Endothelial cell of umbilical vein (primary cell): ENCODE results near the gene NANS. TPM values are rescaled to one million over a fixed set of nuclear protein-coding genes. Genes with fewer than 3 reads are reported as not detected.

Source experiments
- BruUV-seq: library from RNA; stranded (reverse); fragments of 400-500 nt; replicated peaks from 2 replicates; lab custom pipeline; 2021; lab: Mats Ljungman, UMichigan
- CTCF ChIA-PET: fragments of 300-600, 350-600 bp; sonication (Branson Sonifier 250); formaldehyde crosslinking; loops from one replicate; lab custom pipeline; 2021; ENCODE audit warnings: antibody characterized with exemption, inconsistent platforms; lab: Charles Lee
- POLR2A ChIA-PET: fragments of 300-600, 350-600 bp; sonication (Branson Sonifier 250); formaldehyde crosslinking; loops from one replicate; lab custom pipeline; 2021; ENCODE audit warnings: antibody characterized with exemption, inconsistent platforms; lab: Charles Lee
- DNase-seq: peaks from one replicate; pipeline ENCODE4 v3.0.0-alpha.2; 2011; ENCODE audit warnings: low read depth, low spot score
- FAIRE-seq: peaks from 2 replicates; lab custom pipeline; 2011; peaks lifted over from hg19 to GRCh38; lab: Jason Lieb, UNC
- H2AFZ ChIP-seq: 2 replicates; pipeline ENCODE4 v1.6.0; 2012; ENCODE audit warnings: low read depth, low read length, control low read depth, inconsistent platforms
- H3K27ac ChIP-seq: 2 replicates; pipeline ENCODE4 v1.5.1; 2011; ENCODE audit warnings: low read depth, mild to moderate bottlenecking, control low read depth, low read length, moderate library complexity; ENCODE audit not compliant: insufficient read depth
- H3K27me3 ChIP-seq, 2 experiments: 2 replicates each; pipeline versions ENCODE4 v1.6.0 to v1.6.1; 2011; ENCODE audit warnings: low read length in 2 of 2, mixed read lengths in 1 of 2; ENCODE audit not compliant: control insufficient read depth in 2 of 2, insufficient read depth in 2 of 2
- H3K36me3 ChIP-seq, 2 experiments: 2 replicates in 1 of 2; 3 replicates in 1 of 2; pipeline ENCODE4 v1.5.1; 2011; ENCODE audit warnings: low read length in 2 of 2, mild to moderate bottlenecking in 1 of 2, moderate library complexity in 1 of 2; ENCODE audit not compliant: control insufficient read depth in 2 of 2, insufficient read depth in 2 of 2; ENCODE audit errors: extremely low read depth in 1 of 2
- H3K4me1 ChIP-seq: 3 replicates; pipeline ENCODE4 v1.5.1; 2011; ENCODE audit warnings: mild to moderate bottlenecking, low read length; ENCODE audit not compliant: control insufficient read depth, insufficient read depth; ENCODE audit errors: extremely low read depth
- H3K4me2 ChIP-seq: 2 replicates; pipeline ENCODE4 v1.6.1; 2011; ENCODE audit warnings: low read length, control low read depth, mixed read lengths; ENCODE audit not compliant: insufficient read depth
- H3K4me3 ChIP-seq, 3 experiments: fragments of 200-600 bp in 1 of 3; sonication (generic), shearing (Covaris generic) in 1 of 3; replicated peaks in 1 of 3; 2 replicates each; pipeline ENCODE4 v1.5.1; 2011 to 2016; ENCODE audit warnings: control low read depth in 3 of 3, low read length in 3 of 3, mild to moderate bottlenecking in 2 of 3, inconsistent platforms in 1 of 3, low read depth in 1 of 3, moderate library complexity in 1 of 3; ENCODE audit not compliant: insufficient read depth in 1 of 3
- H3K79me2 ChIP-seq: 2 replicates; pipeline ENCODE4 v1.6.0; 2012; ENCODE audit warnings: low read length, inconsistent platforms; ENCODE audit not compliant: control insufficient read depth, insufficient read depth
- H3K9ac ChIP-seq: replicated peaks from 2 replicates; pipeline ENCODE3; 2011; ENCODE audit warnings: low read length, control low read depth; ENCODE audit not compliant: insufficient read depth; ENCODE audit errors: extremely low read depth
- H3K9me1 ChIP-seq: replicated peaks from 3 replicates; pipeline ENCODE4 v1.6.0; 2011; ENCODE audit warnings: mild to moderate bottlenecking, low read length; ENCODE audit not compliant: control insufficient read depth, insufficient read depth; ENCODE audit errors: extremely low read depth
- H3K9me3 ChIP-seq: replicated peaks from 2 replicates; pipeline ENCODE4 v1.5.1; 2012; ENCODE audit warnings: low read length, inconsistent platforms; ENCODE audit not compliant: control insufficient read depth, insufficient read depth
- H4K20me1 ChIP-seq: replicated peaks from 2 replicates; pipeline ENCODE3; 2011; ENCODE audit warnings: mild to moderate bottlenecking, low read length; ENCODE audit not compliant: control insufficient read depth, insufficient read depth; ENCODE audit errors: extremely low read depth
- EZH2 ChIP-seq: IDR thresholded peaks from 2 replicates; pipeline ENCODE4 v1.6.1; 2012; ENCODE audit warnings: borderline replicate concordance, low read depth, mild to moderate bottlenecking, moderate library complexity, low read length, inconsistent platforms; ENCODE audit not compliant: severe bottlenecking
- FOS ChIP-seq: IDR thresholded peaks from 2 replicates; pipeline ENCODE4 v1.6.1; 2011; ENCODE audit warnings: mild to moderate bottlenecking, low read length, moderate library complexity, borderline replicate concordance; ENCODE audit not compliant: insufficient read depth
- GATA2 ChIP-seq: IDR thresholded peaks from 2 replicates; pipeline ENCODE4 v1.7.0; 2011; ENCODE audit warnings: low read depth, mild to moderate bottlenecking, moderate library complexity, mixed read lengths, low read length; ENCODE audit not compliant: insufficient read length, insufficient read depth
- JUN ChIP-seq: IDR thresholded peaks from 2 replicates; pipeline ENCODE4 v1.6.1; 2011; ENCODE audit warnings: borderline replicate concordance, low read depth; ENCODE audit not compliant: insufficient read length, insufficient read depth
- MYC ChIP-seq: IDR thresholded peaks from one replicate; pipeline ENCODE4 v1.6.1; 2011; ENCODE audit warnings: mild to moderate bottlenecking, low read depth, low read length
- POLR2A ChIP-seq: IDR thresholded peaks from 2 replicates; pipeline ENCODE4 v1.6.1; 2012; ENCODE audit warnings: low read depth, mild to moderate bottlenecking, control low read depth, low read length
- POLR2AphosphoS5 ChIP-seq: IDR thresholded peaks from 2 replicates; pipeline ENCODE4 v1.6.1; 2012; ENCODE audit warnings: low read depth, mild to moderate bottlenecking, control low read depth, low read length, moderate library complexity; ENCODE audit not compliant: insufficient read depth
- dilution Hi-C: fragments of 300-500 bp; cut with MboI; formaldehyde crosslinking; loops from one replicate; pipeline ENCODE4 v1.15.0; 2019; ENCODE audit warnings: low sequenced_read_pairs; ENCODE audit not compliant: extremely low pct_ligation_motif_present
- intact Hi-C: fragments of 100-400 bp; cut with micrococcal nuclease; formaldehyde crosslinking; loops from one replicate; pipeline ENCODE4 v1.10.0; 2022
- polyA plus RNA-seq, 4 experiments: library from polyadenylated mRNA; depleted of rRNA in 3 of 4; stranded (reverse) in 3 of 4; unstranded in 1 of 4; fragments of >200 nt; gene quantifications; 2 replicates each; pipeline versions ENCODE4 v1.2.1 to v1.2.3, GENCODE V29; 2011 to 2012; ENCODE audit warnings: missing spikeins in 1 of 4
- total RNA-seq: library from RNA; stranded (reverse); gene quantifications from 2 replicates; pipeline ENCODE4 v1.2.3, GENCODE V29; 2021
- TF ChIP-seq, protein P1 (sequence below), 2 donors: IDR thresholded peaks; 1 replicate in 1 of 2; 2 replicates in 1 of 2; pipeline ENCODE4 v1.5.1; 2011; ENCODE audit warnings: low read length in 2 of 2, mild to moderate bottlenecking in 2 of 2, moderate library complexity in 2 of 2, control low read depth in 1 of 2, inconsistent platforms in 1 of 2, low read depth in 1 of 2; ENCODE audit not compliant: insufficient read depth in 1 of 2; ENCODE audit errors: extremely low read depth in 1 of 2
- TF ChIP-seq, protein P2 (sequence below): IDR thresholded peaks from 2 replicates; pipeline ENCODE4 v1.6.1; 2011; ENCODE audit not compliant: insufficient read depth, insufficient read length

Gene NANS
- total and polyA plus RNA-seq, 2 donors (not counting 3 experiments of a cell fraction or from before 2014, with no cell fraction given) = 85.1 to 108 TPM

DNA sequence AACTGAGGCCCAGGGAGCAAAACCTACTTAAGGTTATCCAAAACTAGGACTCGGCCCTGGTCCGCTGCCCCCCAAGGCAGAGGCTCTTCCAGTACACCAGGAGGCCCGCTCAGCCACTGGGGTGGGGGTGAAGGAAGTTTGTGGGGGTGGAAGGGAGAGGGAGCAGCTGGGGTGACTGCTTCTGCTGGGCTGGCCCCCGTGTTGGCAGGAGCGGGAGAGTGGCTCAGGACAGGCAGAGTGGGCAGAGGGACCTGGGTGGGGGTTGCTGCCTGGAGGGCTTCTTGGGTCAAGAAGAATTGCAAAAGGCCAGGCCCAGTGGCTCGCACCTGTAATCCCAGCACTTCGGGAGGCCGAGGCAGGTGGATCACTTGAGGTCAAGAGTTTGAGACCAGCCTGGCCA lies 70.7 kb downstream of the NANS start:
- FAIRE-seq = no peak
- no TSS peak for BruUV-seq
- dilution Hi-C loops = no loop called here

More for the DNA sequence above, 70.7 kb downstream of the NANS start:
- Histone ChIP-seq H3K27ac (no peak overlapping the region), H2AFZ (no peak overlapping the region), H3K9me1 (no peaks in the 10 kb centered on the region), H3K9ac (no peak overlapping the region), H3K4me2 (no peak overlapping the region), H3K4me3 (no peak overlapping the region), H3K36me3 (no peaks in the 10 kb centered on the region), H3K9me3 (no peaks in the 10 kb centered on the region), H3K4me1 (no peaks in the 10 kb centered on the region), H3K27me3 (no peaks in the 10 kb centered on the region), H3K79me2 (no peaks in the 10 kb centered on the region), H4K20me1 (no peaks in the 10 kb centered on the region)
- no peak for DNase-seq
- ChIA-PET CTCF (interaction anchor here (0.7 kb wide), 1 partner anchor 40 kb away, joined by 6 read pairs; no protein-coding TSS in a partner anchor), POLR2A (no interaction called here)
- intact Hi-C loops = no loop called here
- TF ChIP-seq, protein P1, sequence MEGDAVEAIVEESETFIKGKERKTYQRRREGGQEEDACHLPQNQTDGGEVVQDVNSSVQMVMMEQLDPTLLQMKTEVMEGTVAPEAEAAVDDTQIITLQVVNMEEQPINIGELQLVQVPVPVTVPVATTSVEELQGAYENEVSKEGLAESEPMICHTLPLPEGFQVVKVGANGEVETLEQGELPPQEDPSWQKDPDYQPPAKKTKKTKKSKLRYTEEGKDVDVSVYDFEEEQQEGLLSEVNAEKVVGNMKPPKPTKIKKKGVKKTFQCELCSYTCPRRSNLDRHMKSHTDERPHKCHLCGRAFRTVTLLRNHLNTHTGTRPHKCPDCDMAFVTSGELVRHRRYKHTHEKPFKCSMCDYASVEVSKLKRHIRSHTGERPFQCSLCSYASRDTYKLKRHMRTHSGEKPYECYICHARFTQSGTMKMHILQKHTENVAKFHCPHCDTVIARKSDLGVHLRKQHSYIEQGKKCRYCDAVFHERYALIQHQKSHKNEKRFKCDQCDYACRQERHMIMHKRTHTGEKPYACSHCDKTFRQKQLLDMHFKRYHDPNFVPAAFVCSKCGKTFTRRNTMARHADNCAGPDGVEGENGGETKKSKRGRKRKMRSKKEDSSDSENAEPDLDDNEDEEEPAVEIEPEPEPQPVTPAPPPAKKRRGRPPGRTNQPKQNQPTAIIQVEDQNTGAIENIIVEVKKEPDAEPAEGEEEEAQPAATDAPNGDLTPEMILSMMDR (IDR thresholded peaks at IDR 0.05; ENCODE audit: extremely low read depth in 1 of 2, insufficient read depth in 1 of 2, low read depth in 1 of 2, low read length in 2 of 2) = no peak
- TF ChIP-seq JUN (no peak), POLR2AphosphoS5 (no peak), GATA2 (no peak), POLR2A (no peak), MYC (no peak), EZH2 (no peak), FOS (no peak)
- TF ChIP-seq, protein P2, sequence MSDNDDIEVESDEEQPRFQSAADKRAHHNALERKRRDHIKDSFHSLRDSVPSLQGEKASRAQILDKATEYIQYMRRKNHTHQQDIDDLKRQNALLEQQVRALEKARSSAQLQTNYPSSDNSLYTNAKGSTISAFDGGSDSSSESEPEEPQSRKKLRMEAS = no peak
